Measurements from ENCODE around the gene NFKBIE.

NFKBIE gene

GRCh38 chr6:44297063-44298038 is 32.0 kb upstream of the NFKBIE start:
- DNase-seq: no peak

DNA sequence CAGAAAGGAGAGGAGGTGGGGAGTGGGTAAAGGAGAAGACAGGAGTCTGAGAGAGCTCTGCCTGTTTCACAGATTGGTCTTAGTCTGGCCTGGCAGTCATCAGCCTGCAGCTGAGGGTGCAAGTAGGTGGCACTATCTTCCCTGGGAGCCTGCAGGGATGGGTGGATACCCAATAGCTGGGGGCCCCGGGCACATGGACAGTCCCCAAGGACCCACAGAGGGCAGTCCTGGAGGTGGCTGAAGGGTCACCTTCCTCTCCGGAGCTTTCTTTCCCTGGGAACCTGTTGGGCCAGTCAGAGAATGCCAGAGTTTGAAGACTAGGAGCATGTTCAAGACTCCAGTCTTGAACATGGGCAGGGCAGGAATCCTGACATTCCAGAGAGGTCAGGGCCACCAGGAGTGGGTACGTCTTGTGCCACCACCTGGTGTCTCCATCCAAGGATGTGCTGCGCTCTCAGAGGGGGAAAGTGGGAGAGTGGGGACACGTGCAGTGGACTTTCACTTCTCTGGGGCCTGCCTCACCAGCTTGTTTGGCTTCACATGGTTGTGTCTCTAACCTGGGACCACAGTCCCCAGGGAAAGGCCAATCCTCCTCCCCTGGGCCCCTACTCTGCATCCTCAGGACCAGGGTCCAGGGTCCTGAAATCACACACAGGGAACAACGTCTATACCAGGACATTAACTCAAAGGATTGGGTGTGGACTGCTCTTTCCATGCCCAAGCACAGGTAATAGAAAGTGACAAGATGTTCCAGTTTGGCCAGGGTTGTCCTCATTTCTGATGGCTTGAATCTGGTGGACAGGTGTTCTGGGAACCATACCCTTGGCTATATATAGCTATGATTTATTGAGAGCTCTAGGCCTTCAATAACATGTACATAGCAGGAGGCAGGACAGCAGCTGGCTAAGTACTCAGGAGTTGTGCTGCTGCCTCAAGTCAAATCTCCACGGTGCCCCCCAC is 29.8 kb upstream of the NFKBIE start:
- no peak for DNase-seq

GRCh38 chr6:44292661-44293365 is 27.5 kb upstream of the NFKBIE start:
- no peak for DNase-seq

DNA sequence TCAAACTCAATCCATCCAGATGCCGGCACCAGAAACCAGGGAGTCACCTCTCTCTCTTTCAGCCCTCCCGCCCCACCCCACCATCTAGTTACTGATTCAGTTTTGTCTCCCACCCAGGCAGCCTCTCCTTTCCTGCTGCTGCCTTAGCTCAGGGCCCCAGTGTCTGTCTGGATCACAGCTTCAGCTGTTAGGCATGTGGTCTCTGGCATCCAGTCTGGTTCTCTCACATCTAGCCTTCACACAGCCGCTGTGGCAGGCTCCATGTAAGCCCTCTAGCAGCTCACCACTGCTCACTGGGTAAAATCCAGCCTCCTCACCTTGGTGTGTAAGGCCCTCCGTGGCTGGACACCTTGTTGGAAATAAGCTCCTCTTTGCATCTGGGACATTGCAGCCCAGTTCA is 26.5 kb upstream of the NFKBIE start:
- no peak for DNase-seq

- no peak for DNase-seq
These were observed 24.4 kb upstream of the NFKBIE start for GRCh38 chr6:44289726-44290260.

DNA sequence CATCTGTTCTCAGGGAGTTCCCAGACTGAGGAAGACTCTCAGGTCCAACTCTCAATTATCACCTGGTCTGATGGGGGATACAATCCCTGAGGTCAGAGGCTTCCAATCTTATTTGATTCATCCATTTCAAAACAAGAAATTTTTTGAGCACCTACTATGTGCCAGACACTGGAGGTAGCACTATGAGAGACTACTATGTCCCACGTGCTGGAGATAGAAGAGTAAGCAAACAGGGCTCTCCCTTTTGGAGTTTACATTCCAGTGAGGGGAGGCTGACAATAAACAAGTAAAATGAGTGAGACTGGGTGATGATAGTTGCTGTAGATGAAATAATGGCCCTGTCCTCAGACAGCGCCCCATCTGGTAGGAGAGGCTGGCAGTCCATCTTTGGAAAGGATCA is 21.4 kb upstream of the NFKBIE start:
- no peak for DNase-seq

DNA sequence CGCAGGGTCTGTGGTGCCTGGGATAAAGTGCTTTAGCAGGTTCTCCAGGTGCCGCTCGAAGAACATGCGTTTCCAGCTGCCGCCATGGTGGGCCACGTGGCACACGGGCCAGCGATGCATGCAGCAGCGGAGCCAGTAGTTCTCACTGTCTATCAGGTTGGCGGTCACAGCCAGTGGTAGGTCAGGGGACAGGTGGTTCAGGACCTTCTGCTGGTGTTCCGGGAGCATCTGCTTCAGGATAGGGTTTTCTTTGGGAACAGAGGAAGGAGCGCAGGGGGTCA is 20.9 kb upstream of the NFKBIE start:
- DNase-seq: no peak

- no peak for DNase-seq
These were observed 20.4 kb upstream of the NFKBIE start for GRCh38 chr6:44285552-44286284.

DNA sequence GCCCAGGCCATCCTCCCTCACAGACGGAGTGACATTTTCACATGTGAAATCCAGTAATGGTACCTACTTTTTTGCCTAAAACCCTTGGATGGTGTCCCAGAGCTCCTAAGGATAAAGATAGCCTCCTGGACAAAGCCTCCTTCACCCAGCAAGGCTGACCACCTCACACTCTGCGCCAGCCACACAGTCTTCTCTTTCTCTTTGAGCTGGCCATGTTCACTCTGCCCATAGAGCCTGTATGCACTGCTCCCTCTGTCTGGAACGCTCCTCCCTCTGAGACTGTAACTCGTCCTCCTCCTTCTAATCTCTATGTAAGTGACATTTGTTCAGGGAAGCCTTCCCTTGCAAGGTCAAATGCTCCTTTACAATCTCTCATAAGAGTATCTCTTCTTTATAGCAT is 19.5 kb upstream of the NFKBIE start:
- no peak for DNase-seq

GRCh38 chr6:44284121-44284520 is 18.8 kb upstream of the NFKBIE start:
- no peak for DNase-seq

GRCh38 chr6:44278774-44279697 is 13.7 kb upstream of the NFKBIE start:
- no peak for DNase-seq

DNA sequence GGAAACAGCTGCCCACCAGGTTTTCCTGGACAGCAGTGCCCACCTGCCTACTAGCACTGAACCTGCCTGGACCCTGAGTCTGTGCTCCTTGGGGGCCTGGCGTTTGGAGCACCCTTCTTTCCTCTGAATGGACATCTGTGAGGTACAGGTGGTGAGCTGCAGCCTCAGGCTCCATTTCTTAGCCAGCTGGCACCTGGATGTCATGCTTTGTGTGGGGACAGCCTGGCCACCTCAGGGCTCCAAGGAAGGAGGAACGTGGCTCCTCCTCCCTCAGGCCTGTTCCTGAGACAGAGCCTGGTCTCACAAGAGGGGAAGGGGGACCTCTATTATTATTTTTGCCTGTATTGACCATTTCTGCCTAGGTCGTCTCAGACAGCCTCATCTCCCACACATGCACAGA is 13.0 kb upstream of the NFKBIE start:
- DNase-seq: no peak

DNA sequence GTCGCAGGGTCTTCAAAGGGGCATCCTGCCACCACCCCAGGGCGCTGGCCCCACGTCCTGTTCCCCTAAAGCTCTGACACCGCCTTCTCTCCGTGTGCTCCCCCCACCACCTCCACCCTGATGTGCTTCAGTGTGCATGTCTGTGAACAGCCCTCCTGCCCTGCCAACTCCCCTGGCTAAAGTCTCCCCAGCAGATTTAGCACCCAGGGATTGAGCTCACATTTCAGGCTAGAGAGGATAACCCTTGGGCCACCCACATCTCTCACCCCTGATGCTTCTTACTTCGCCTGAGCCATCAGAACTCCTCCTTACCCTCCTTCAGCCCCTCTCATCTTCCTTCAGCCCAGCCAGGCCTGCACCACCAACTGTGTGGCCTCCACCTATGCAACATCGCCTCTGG is 12.4 kb upstream of the NFKBIE start:
- no peak for DNase-seq

DNA sequence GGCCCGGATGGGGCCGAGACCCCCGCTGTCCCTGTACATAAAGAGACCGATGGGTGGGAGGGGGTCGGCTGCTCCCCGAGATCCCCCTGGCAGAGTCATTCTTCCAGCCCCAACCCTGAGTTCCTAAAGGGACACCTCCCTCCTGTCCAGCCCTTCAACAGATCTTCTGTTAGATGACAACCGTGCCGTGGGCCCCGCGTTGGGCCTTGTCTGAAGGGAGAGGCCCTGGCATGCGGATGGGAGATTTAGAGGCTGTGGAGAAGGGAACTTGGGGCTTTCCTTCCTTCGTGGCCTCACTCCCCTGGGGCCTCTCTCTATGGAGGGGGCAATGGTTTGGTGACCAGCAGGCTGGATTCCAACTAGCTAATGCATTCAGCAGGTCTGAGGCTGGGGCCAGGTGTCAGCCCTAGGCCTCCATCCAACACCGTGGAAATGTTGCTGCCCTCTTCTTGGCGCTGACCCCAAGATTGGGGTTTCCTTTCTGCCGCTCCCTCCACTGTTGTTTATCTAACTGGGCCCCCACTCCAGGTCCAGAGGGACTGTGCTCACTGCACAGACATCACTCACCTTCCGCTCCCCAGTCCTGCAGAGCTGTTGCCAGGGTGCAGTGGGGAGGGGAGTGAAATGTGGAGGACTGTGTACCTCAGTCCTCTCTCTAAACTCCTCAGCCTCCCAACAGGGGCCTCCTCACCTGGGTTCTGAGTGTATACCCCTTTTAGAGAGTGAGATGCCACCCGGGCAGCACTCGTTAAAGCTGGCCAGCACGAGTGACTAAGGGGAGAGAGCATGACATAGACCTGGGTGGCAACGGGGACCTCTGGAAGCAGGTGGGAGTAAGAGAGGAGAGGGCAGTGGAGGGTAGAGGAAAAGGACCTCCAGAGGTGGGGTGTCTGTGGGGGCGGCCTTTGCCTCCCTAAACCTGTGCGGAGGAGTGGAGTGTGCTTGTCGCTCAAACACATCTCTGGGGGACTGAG is 11.6 kb upstream of the NFKBIE start:
- DNase-seq: no peak

DNA sequence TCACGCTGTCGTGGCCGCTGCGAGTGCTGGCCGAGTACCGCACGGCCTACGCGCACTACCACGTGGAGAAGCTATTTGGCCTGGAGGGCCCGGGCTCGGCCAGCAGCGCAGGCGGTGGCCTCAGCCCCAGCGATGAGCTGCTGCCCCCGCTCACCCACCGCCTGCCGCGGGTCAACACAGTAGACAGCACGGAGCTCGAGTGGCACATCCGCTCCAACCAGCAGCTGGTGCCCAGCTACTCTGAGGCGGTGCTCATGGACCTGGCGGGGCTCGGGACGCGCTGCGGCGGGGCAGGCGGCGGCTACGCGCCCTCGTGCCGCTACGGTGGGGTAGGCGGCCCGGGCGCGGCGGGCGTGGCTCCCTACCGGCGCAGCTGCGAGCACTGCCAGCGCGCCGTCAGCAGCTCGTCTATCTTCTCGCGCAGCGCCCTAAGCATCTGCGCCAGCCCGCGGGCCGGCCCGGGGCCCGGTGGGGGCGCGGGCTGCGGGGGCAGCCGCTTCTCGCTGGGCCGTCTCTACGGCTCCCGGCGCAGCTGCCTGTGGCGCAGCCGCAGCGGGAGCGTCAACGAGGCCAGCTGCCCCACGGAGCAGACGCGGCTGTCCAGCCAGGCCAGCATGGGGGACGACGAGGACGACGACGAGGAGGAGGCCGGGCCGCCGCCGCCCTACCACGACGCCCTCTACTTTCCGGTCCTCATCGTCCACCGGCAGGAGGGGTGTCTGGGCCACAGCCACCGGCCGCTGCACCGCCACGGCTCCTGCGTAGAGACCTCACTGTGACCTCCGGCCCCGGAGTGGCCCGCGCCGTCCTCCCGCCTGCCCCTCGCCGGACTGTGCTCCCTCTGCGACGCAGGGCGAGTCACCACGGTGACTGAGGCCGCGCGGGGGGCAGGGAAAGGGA is 10.6 kb upstream of the NFKBIE start:
- no peak for DNase-seq

DNA sequence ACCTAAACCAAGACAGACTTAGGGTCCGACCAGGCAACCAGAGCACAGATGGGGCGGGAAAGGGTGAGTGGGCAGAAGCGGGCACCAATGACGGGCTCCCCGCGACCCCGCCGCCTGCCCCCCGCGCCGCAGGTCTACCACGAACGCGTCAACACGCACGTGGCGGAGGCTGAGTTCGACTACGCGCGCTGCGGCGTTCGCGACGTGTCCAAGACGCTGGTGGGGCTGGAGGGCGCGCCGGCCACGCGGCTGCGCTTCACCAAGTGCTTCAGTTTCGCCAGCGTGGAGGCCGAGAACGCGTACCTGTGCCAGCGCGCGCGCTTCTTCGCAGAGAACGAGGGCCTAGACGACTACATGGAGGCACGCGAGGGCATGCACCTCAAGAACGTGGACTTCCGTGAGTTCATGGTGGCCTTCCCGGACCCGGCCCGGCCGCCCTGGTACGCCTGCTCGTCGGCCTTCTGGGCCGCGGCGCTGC is 10.0 kb upstream of the NFKBIE start:
- DNase-seq: no peak

DNA sequence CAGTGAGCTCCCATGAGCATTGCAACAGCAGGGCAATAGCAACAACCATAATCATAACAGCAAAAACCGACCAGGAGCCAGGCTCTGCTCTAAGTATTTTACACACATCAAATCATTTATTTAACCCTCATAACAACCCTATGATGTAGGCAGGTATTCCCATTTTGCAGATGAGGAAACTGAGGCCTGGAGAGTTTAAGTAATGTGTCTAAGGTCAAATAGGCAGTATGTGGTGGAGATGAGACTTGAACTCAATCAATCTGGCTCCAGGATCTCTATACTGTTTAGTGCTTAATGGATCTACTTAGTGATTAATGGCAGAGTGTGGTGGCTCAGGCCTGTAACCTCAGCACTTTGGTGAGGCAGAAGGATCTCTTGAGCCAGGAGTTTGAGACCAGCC is 8.3 kb upstream of the NFKBIE start:
- DNase-seq: no peak

DNA sequence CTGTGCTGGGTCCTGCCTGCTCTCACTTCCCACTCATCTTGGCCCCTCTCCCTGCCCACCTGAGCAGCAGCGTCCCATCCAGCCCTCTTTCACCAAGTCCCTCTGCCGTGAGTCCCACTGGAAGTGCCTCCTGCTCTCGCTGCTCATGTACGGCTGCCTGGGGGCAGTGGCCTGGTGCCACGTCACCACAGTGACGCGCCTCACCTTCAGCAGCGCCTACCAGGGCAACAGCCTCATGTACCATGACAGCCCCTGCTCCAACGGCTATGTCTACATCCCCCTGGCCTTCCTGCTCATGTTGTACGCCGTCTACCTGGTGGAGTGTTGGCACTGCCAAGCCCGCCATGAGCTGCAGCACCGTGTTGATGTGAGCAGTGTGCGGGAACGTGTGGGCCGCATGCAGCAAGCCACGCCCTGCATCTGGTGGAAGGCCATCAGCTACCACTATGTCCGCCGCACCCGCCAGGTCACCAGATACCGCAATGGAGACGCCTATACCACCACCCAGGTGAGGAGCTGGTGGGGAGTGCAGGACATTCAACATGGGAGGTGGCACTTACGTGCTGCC is 7.7 kb upstream of the NFKBIE start:
- no peak for DNase-seq
